Endothelial cell of umbilical vein (primary cell): Measurements from ENCODE around the gene PPP2R3B. TPM values are rescaled to one million over a fixed set of nuclear protein-coding genes. Genes with fewer than 3 reads are reported as not detected.

Source experiments
- BruUV-seq: library from RNA; stranded (reverse); fragments of 400-500 nt; replicated peaks from 2 replicates; lab custom pipeline; 2021; lab: Mats Ljungman, UMichigan
- CTCF ChIA-PET: fragments of 300-600, 350-600 bp; sonication (Branson Sonifier 250); formaldehyde crosslinking; loops from one replicate; lab custom pipeline; 2021; ENCODE audit warnings: antibody characterized with exemption, inconsistent platforms; lab: Charles Lee
- POLR2A ChIA-PET: fragments of 300-600, 350-600 bp; sonication (Branson Sonifier 250); formaldehyde crosslinking; loops from one replicate; lab custom pipeline; 2021; ENCODE audit warnings: antibody characterized with exemption, inconsistent platforms; lab: Charles Lee
- DNase-seq: peaks from one replicate; pipeline ENCODE4 v3.0.0-alpha.2; 2011; ENCODE audit warnings: low read depth, low spot score
- FAIRE-seq: peaks from 2 replicates; lab custom pipeline; 2011; peaks lifted over from hg19 to GRCh38; lab: Jason Lieb, UNC
- H2AFZ ChIP-seq: 2 replicates; pipeline ENCODE4 v1.6.0; 2012; ENCODE audit warnings: low read depth, low read length, control low read depth, inconsistent platforms
- H3K27ac ChIP-seq: 2 replicates; pipeline ENCODE4 v1.5.1; 2011; ENCODE audit warnings: low read depth, mild to moderate bottlenecking, control low read depth, low read length, moderate library complexity; ENCODE audit not compliant: insufficient read depth
- H3K27me3 ChIP-seq, 2 experiments: 2 replicates each; pipeline versions ENCODE4 v1.6.0 to v1.6.1; 2011; ENCODE audit warnings: low read length in 2 of 2, mixed read lengths in 1 of 2; ENCODE audit not compliant: control insufficient read depth in 2 of 2, insufficient read depth in 2 of 2
- H3K36me3 ChIP-seq, 2 experiments: 2 replicates in 1 of 2; 3 replicates in 1 of 2; pipeline ENCODE4 v1.5.1; 2011; ENCODE audit warnings: low read length in 2 of 2, mild to moderate bottlenecking in 1 of 2, moderate library complexity in 1 of 2; ENCODE audit not compliant: control insufficient read depth in 2 of 2, insufficient read depth in 2 of 2; ENCODE audit errors: extremely low read depth in 1 of 2
- H3K4me1 ChIP-seq: 3 replicates; pipeline ENCODE4 v1.5.1; 2011; ENCODE audit warnings: mild to moderate bottlenecking, low read length; ENCODE audit not compliant: control insufficient read depth, insufficient read depth; ENCODE audit errors: extremely low read depth
- H3K4me2 ChIP-seq: 2 replicates; pipeline ENCODE4 v1.6.1; 2011; ENCODE audit warnings: low read length, control low read depth, mixed read lengths; ENCODE audit not compliant: insufficient read depth
- H3K4me3 ChIP-seq, 3 experiments: fragments of 200-600 bp in 1 of 3; sonication (generic), shearing (Covaris generic) in 1 of 3; replicated peaks in 1 of 3; 2 replicates each; pipeline ENCODE4 v1.5.1; 2011 to 2016; ENCODE audit warnings: control low read depth in 3 of 3, low read length in 3 of 3, mild to moderate bottlenecking in 2 of 3, inconsistent platforms in 1 of 3, low read depth in 1 of 3, moderate library complexity in 1 of 3; ENCODE audit not compliant: insufficient read depth in 1 of 3
- H3K79me2 ChIP-seq: 2 replicates; pipeline ENCODE4 v1.6.0; 2012; ENCODE audit warnings: low read length, inconsistent platforms; ENCODE audit not compliant: control insufficient read depth, insufficient read depth
- H3K9ac ChIP-seq: replicated peaks from 2 replicates; pipeline ENCODE3; 2011; ENCODE audit warnings: low read length, control low read depth; ENCODE audit not compliant: insufficient read depth; ENCODE audit errors: extremely low read depth
- H3K9me1 ChIP-seq: replicated peaks from 3 replicates; pipeline ENCODE4 v1.6.0; 2011; ENCODE audit warnings: mild to moderate bottlenecking, low read length; ENCODE audit not compliant: control insufficient read depth, insufficient read depth; ENCODE audit errors: extremely low read depth
- H3K9me3 ChIP-seq: replicated peaks from 2 replicates; pipeline ENCODE4 v1.5.1; 2012; ENCODE audit warnings: low read length, inconsistent platforms; ENCODE audit not compliant: control insufficient read depth, insufficient read depth
- H4K20me1 ChIP-seq: replicated peaks from 2 replicates; pipeline ENCODE3; 2011; ENCODE audit warnings: mild to moderate bottlenecking, low read length; ENCODE audit not compliant: control insufficient read depth, insufficient read depth; ENCODE audit errors: extremely low read depth
- CTCF ChIP-seq, 2 donors: IDR thresholded peaks; 1 replicate in 1 of 2; 2 replicates in 1 of 2; pipeline ENCODE4 v1.5.1; 2011; ENCODE audit warnings: low read length in 2 of 2, mild to moderate bottlenecking in 2 of 2, moderate library complexity in 2 of 2, control low read depth in 1 of 2, inconsistent platforms in 1 of 2, low read depth in 1 of 2; ENCODE audit not compliant: insufficient read depth in 1 of 2; ENCODE audit errors: extremely low read depth in 1 of 2
- EZH2 ChIP-seq: IDR thresholded peaks from 2 replicates; pipeline ENCODE4 v1.6.1; 2012; ENCODE audit warnings: borderline replicate concordance, low read depth, mild to moderate bottlenecking, moderate library complexity, low read length, inconsistent platforms; ENCODE audit not compliant: severe bottlenecking
- FOS ChIP-seq: IDR thresholded peaks from 2 replicates; pipeline ENCODE4 v1.6.1; 2011; ENCODE audit warnings: mild to moderate bottlenecking, low read length, moderate library complexity, borderline replicate concordance; ENCODE audit not compliant: insufficient read depth
- GATA2 ChIP-seq: IDR thresholded peaks from 2 replicates; pipeline ENCODE4 v1.7.0; 2011; ENCODE audit warnings: low read depth, mild to moderate bottlenecking, moderate library complexity, mixed read lengths, low read length; ENCODE audit not compliant: insufficient read length, insufficient read depth
- JUN ChIP-seq: IDR thresholded peaks from 2 replicates; pipeline ENCODE4 v1.6.1; 2011; ENCODE audit warnings: borderline replicate concordance, low read depth; ENCODE audit not compliant: insufficient read length, insufficient read depth
- MYC ChIP-seq: IDR thresholded peaks from one replicate; pipeline ENCODE4 v1.6.1; 2011; ENCODE audit warnings: mild to moderate bottlenecking, low read depth, low read length
- POLR2A ChIP-seq: IDR thresholded peaks from 2 replicates; pipeline ENCODE4 v1.6.1; 2012; ENCODE audit warnings: low read depth, mild to moderate bottlenecking, control low read depth, low read length
- POLR2AphosphoS5 ChIP-seq: IDR thresholded peaks from 2 replicates; pipeline ENCODE4 v1.6.1; 2012; ENCODE audit warnings: low read depth, mild to moderate bottlenecking, control low read depth, low read length, moderate library complexity; ENCODE audit not compliant: insufficient read depth
- dilution Hi-C: fragments of 300-500 bp; cut with MboI; formaldehyde crosslinking; loops from one replicate; pipeline ENCODE4 v1.15.0; 2019; ENCODE audit warnings: low sequenced_read_pairs; ENCODE audit not compliant: extremely low pct_ligation_motif_present
- intact Hi-C: fragments of 100-400 bp; cut with micrococcal nuclease; formaldehyde crosslinking; loops from one replicate; pipeline ENCODE4 v1.10.0; 2022
- polyA plus RNA-seq, 4 experiments: library from polyadenylated mRNA; depleted of rRNA in 3 of 4; stranded (reverse) in 3 of 4; unstranded in 1 of 4; fragments of >200 nt; gene quantifications; 2 replicates each; pipeline versions ENCODE4 v1.2.1 to v1.2.3, GENCODE V29; 2011 to 2012; ENCODE audit warnings: missing spikeins in 1 of 4
- total RNA-seq: library from RNA; stranded (reverse); gene quantifications from 2 replicates; pipeline ENCODE4 v1.2.3, GENCODE V29; 2021
- TF ChIP-seq, protein P1 (sequence below): IDR thresholded peaks from 2 replicates; pipeline ENCODE4 v1.6.1; 2011; ENCODE audit not compliant: insufficient read depth, insufficient read length

Gene PPP2R3B
- total and polyA plus RNA-seq, 2 donors (not counting 3 experiments of a cell fraction or from before 2014, with no cell fraction given) = 19.1 to 33.6 TPM

DNA sequence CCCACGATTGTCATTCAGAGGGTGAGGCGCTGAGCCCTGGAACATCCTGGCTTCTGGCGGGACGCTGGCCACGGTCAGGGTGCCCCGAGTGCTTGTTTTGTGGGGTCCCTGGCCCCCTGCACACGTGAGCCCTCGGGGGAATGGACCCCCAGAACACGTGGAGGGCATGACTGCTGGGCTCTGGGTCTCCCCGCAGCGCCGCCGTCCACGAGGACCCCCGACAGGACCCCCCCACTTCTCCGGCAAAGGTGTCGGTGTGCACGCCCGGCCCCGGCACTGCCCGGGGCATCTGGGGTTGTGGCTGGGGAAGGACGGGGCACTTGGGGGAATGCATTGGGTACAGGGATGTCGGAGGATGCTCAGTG is 54.2 kb downstream of the PPP2R3B start:
- Histone ChIP-seq H3K9me3 (no peaks in the 10 kb centered on the region), H4K20me1 (no peaks in the 10 kb centered on the region), H3K4me1 (no peaks in the 10 kb centered on the region), H2AFZ (no peak overlapping the region), H3K27me3 (peaks cover 0 to 3% of the 10 kb centered on the region in 2 experiments), H3K36me3 (no peaks in the 10 kb centered on the region), H3K4me2 (no peak overlapping the region), H3K27ac (no peak overlapping the region), H3K79me2 (no peaks in the 10 kb centered on the region), H3K4me3 (no peak overlapping the region), H3K9me1 (no peaks in the 10 kb centered on the region), H3K9ac (no peak overlapping the region)
- dilution Hi-C loops = no loop called here
- BruUV-seq = no TSS peak
- ChIA-PET POLR2A (no interaction called here), CTCF (no interaction called here)
- no peak for TF ChIP-seq POLR2A
- no peak for TF ChIP-seq JUN
- TF ChIP-seq, protein P1, sequence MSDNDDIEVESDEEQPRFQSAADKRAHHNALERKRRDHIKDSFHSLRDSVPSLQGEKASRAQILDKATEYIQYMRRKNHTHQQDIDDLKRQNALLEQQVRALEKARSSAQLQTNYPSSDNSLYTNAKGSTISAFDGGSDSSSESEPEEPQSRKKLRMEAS = no peak
- TF ChIP-seq CTCF (IDR thresholded peaks at IDR 0.05; ENCODE audit: extremely low read depth in 1 of 2, insufficient read depth in 1 of 2, low read depth in 1 of 2, low read length in 2 of 2) = no peak
- TF ChIP-seq FOS = no peak
- no peak for TF ChIP-seq GATA2
- TF ChIP-seq POLR2AphosphoS5 = no peak
- TF ChIP-seq EZH2 = no peak
- no peak for TF ChIP-seq MYC
- intact Hi-C loops = no loop called here
- FAIRE-seq (no peak), DNase-seq (no peak)
